Measurements from ENCODE around the gene CNBD2.

GRCh38 chr20:36062799-36063198 is 94.4 kb downstream of the CNBD2 start:
- TF ChIP-seq CTCF (IDR thresholded peaks at IDR 0.05), result no peak
- no peak for TF ChIP-seq EZH2 (IDR thresholded peaks at IDR 0.05)
